Kidney epithelial cell (primary cell): Measurements from ENCODE around the gene SLC12A9. TPM values are rescaled to one million over a fixed set of nuclear protein-coding genes. Genes with fewer than 3 reads are reported as not detected.

Experiments used
- DNase-seq: peaks from one replicate; pipeline ENCODE4 v3.0.0-alpha.2; 2010; ENCODE audit warnings: low read depth
- H3K27me3 ChIP-seq: 2 replicates; pipeline ENCODE4 v1.6.0; 2011; ENCODE audit warnings: low read length; ENCODE audit not compliant: control insufficient read depth, insufficient read depth
- H3K36me3 ChIP-seq: 2 replicates; pipeline ENCODE4 v1.5.1; 2011; ENCODE audit warnings: low read length; ENCODE audit not compliant: control insufficient read depth, insufficient read depth
- H3K4me3 ChIP-seq: 2 replicates; pipeline ENCODE4 v1.5.1; 2011; ENCODE audit warnings: low read depth, mild to moderate bottlenecking, control low read depth, low read length
- total RNA-seq: library from RNA; depleted of rRNA; stranded (reverse); fragments of >200 nt; gene quantifications from 2 replicates; pipeline ENCODE4 v1.2.3, GENCODE V29; 2015
- TF ChIP-seq, protein P1 (sequence below): IDR thresholded peaks from 2 replicates; pipeline ENCODE4 v1.5.1; 2011; ENCODE audit warnings: mild to moderate bottlenecking, moderate library complexity, low read length, control low read depth, inconsistent platforms; ENCODE audit not compliant: insufficient read depth, poor library complexity, severe bottlenecking

The SLC12A9 gene
- total RNA-seq, 1 donor from 2014 or later = 15.7 TPM

DNA sequence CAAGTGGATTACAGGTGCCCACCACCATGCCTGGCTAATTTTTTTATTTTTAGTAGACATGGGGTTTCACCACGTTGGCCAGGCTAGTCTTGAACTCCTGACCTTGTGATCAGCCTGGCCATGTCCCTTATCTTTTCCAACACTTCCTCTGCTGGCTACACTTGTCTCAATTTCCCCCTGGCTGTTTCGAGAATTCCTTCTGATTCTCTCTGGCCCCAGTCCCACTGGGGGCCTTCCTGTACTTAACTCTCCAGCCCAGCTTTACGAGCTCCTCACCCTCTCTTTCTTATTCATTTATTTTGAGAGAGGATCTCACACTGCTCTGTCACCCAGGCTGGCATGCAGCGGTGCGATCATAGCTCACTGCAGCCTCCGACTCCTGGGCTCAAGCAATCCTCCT is 33.7 kb upstream of the SLC12A9 start:
- Histone ChIP-seq H3K27me3 (no peaks in the 10 kb centered on the region), H3K36me3 (peaks cover 3% of the 10 kb centered on the region), H3K4me3 (no peak overlapping the region)
- TF ChIP-seq, protein P1, sequence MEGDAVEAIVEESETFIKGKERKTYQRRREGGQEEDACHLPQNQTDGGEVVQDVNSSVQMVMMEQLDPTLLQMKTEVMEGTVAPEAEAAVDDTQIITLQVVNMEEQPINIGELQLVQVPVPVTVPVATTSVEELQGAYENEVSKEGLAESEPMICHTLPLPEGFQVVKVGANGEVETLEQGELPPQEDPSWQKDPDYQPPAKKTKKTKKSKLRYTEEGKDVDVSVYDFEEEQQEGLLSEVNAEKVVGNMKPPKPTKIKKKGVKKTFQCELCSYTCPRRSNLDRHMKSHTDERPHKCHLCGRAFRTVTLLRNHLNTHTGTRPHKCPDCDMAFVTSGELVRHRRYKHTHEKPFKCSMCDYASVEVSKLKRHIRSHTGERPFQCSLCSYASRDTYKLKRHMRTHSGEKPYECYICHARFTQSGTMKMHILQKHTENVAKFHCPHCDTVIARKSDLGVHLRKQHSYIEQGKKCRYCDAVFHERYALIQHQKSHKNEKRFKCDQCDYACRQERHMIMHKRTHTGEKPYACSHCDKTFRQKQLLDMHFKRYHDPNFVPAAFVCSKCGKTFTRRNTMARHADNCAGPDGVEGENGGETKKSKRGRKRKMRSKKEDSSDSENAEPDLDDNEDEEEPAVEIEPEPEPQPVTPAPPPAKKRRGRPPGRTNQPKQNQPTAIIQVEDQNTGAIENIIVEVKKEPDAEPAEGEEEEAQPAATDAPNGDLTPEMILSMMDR = no peak
- DNase-seq = no peak

DNA sequence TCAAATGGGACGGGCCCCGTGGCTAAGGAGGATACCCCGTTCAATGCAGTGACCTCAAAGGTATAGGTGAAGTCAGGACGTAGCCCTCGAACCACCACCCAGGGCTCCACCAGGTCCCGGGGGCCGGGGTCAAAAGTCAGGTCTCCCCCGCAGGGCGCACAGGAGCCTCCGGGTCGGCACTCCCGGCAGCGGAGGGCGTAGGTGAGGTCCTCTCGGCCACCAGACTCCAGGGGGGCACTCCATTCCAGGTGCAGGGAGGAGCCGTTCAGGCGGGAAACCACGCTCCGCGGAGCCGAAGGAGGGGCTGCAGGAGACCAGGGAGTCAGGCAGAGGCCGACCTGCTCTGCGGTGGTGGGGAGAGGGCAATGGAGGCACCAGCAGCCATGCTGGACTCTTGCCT is 32.9 kb upstream of the SLC12A9 start:
- H3K27me3 ChIP-seq = no peaks in the 10 kb centered on the region
- TF ChIP-seq, protein P1 = no peak
- peaks cover 2% of the 10 kb centered on the region for H3K36me3 ChIP-seq
- no peak overlapping the region for H3K4me3 ChIP-seq
- DNase-seq = no peak

DNA sequence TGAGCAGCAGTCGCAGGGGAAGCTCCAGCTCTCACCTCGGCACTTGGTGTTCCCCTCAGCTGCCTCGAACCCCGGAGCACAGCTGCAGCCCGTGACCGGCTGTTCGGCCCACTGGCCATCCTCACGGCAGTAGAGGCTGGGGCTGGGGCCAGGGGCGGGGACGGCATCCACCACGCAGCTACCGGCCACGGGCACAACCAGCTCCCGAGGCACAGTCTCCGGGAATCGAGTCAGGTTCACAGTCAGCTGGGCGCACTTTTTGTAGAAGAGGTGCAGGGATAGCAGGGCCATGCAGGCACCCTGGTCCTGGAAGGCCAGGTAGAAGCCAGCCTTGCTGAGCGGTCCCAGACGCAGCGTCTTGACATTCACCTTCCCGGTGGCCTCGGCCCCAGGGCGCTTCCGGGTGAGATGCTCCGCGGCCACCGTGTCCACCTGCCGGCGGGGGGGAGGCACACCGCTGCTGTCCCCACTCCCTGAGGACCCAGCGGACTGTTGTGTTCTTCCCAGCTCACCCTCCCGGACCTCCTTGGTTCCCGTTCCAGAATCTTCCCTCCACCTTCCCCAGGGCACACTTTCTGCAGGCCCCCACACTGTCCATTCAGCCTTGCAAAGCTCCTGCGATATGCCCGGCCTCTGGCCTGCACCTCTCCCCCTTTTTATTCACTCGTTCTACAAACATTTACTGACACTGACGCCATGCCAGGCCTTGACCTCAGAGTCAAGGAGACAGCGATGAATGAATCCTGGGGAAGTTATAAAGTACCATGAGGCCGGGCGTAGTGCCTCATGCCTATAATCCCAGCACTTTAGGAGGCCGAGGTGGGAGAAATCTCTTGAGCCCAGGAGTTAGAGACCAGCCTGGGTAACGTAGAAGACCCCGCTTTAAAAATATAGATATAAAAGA is 30.0 kb upstream of the SLC12A9 start:
- DNase-seq = no peak
- TF ChIP-seq, protein P1 = no peak
- Histone ChIP-seq H3K27me3 (no peaks in the 10 kb centered on the region), H3K4me3 (no peak overlapping the region), H3K36me3 (peaks cover 2% of the 10 kb centered on the region)

DNA sequence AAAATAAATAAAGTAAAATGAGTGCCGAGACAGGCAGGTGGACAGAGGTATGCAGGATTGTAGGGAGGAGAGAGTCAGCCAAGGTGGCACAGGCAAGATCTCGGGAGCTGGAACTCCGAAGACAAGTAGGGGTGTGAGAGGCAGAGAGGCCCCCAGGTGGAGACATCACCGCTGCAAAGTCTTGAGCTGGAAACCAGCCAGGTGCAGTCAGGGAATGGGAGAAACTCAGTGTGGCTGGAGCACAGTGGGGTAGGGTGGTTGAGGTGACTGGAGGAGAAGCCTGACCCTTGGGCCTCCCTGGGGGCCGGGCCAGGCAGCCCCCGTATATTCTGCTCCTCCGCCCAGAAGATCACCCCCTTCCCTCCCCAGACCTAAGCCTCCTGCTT is 29.4 kb upstream of the SLC12A9 start:
- Histone ChIP-seq H3K4me3 (no peak overlapping the region), H3K27me3 (no peaks in the 10 kb centered on the region), H3K36me3 (peaks cover 2% of the 10 kb centered on the region)
- DNase-seq = no peak
- TF ChIP-seq, protein P1 = no peak

DNA sequence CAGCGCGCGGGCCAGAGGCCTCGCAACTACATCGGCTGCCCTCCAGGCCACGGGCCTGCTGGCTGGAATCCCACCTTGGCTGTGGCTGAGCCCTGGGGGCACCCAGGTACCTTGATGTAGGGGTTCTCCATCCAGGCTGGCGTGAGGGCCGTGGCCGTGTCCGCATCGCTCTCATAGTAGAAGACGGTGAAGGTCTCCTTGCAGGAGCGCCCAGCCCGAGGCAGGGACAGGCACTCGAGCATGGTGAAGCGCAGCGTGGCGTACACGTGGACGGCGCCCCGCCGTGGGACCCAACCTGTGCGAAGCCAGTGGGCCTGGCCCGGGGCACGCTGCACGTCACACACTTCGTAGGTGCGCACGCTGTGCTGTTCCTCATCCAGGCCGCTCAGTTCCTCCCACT is 29.0 kb upstream of the SLC12A9 start:
- Histone ChIP-seq H3K36me3 (peaks cover 2% of the 10 kb centered on the region), H3K4me3 (no peak overlapping the region), H3K27me3 (no peaks in the 10 kb centered on the region)
- TF ChIP-seq, protein P1 = no peak
- no peak for DNase-seq

DNA sequence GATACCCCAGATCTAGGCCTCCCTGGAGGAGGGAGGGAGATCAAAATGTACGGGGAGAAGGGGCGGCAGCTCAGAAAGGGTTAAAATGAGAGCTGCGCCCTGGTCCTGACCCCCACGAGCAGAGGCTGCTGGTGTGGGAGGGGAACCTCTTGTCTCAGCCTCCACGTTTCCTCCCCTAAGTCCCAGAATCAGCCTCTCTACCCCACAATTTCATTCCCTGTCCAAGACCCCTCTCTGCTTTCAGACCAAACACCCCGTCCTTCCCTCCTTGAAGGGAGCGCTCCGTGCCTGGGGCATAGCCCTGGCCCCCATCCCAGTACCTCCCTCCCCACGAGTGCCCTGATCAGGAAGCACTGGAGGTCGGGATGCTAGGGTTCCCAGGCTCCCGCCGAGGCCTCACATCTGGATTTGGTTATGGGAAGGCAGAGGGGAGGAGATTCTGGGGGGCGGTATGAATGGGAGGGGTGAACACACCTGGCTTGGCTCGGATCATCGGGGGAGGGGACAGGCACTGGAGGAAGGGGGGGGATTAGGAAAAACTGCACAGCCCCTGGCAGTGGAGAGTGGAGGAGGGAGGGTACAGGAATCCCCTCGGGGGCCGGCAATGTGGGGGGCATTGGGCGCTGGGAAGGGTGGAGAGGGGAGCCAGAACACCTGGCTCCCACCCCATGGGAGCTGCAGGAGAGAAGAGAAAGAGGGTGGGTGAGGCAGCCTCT is 27.9 kb upstream of the SLC12A9 start:
- Histone ChIP-seq H3K27me3 (no peaks in the 10 kb centered on the region), H3K4me3 (peak overlapping the region; percentile 78), H3K36me3 (peaks cover 2% of the 10 kb centered on the region)
- no peak for DNase-seq
- TF ChIP-seq, protein P1 = no peak
